Heart left ventricle (tissue), 16 donors: Measurements from ENCODE around the gene RTL5. TPM values are rescaled to one million over a fixed set of nuclear protein-coding genes. Genes with fewer than 3 reads are reported as not detected.
A peak's percentile ranks its signal among the peaks of the same experiment; 100 is the strongest.

Experiments
- ATAC-seq, 4 donors: fragments of 200-7000 bp; cut with Tn5 transposase; one replicate each; pipeline ENCODE4 v1.9.1; 2020 to 2022; ENCODE audit warnings: moderate library complexity in 4 of 4, mild to moderate bottlenecking in 3 of 4, moderate number of reproducible peaks in 1 of 4
- DNase-seq, 5 donors: peaks; one replicate each; pipeline ENCODE4 v3.0.0-alpha.2; 2020
- H3K27ac ChIP-seq, 12 donors: fragments of 200-600 bp; sonication (generic) in 4 of 12; one replicate each; pipeline versions ENCODE4 v1.5.0 to v1.8.0; 2016 to 2022; ENCODE audit warnings: mild to moderate bottlenecking in 2 of 12
- H3K27me3 ChIP-seq, 9 donors: fragments of 200-600 bp; sonication (generic) in 2 of 9; one replicate each; pipeline versions ENCODE4 v1.5.1 to v1.8.0; 2016 to 2022; ENCODE audit warnings: mild to moderate bottlenecking in 3 of 9
- H3K36me3 ChIP-seq, 9 donors: fragments of 200-600 bp; sonication (generic) in 2 of 9; one replicate each; pipeline versions ENCODE4 v1.5.0 to v1.8.0; 2018 to 2022; ENCODE audit warnings: mild to moderate bottlenecking in 2 of 9
- H3K4me1 ChIP-seq, 12 donors: fragments of 200-600 bp; sonication (generic) in 4 of 12; one replicate each; pipeline versions ENCODE4 v1.5.0 to v1.8.0; 2016 to 2022; ENCODE audit warnings: mild to moderate bottlenecking in 3 of 12
- H3K4me3 ChIP-seq, 12 donors: fragments of 200-600 bp; sonication (generic) in 4 of 12; one replicate each; pipeline versions ENCODE4 v1.5.0 to v1.8.0; 2017 to 2022; ENCODE audit warnings: mild to moderate bottlenecking in 9 of 12, moderate library complexity in 4 of 12
- H3K9me3 ChIP-seq, 12 donors: fragments of 200-600 bp; sonication (generic) in 4 of 12; one replicate each; pipeline versions ENCODE4 v1.5.0 to v1.8.0; 2016 to 2022; ENCODE audit warnings: mild to moderate bottlenecking in 1 of 12
- CTCF ChIP-seq, 12 donors: fragments of 200-600 bp; sonication (generic) in 4 of 12; IDR thresholded peaks; one replicate each; pipeline versions ENCODE4 v1.5.0 to v1.8.0; 2018 to 2022; ENCODE audit warnings: antibody characterized with exemption in 12 of 12, mild to moderate bottlenecking in 5 of 12
- POLR2A ChIP-seq, 2 donors: fragments of 450-650 bp; IDR thresholded peaks; one replicate each; pipeline ENCODE4 v1.6.1; 2017; ENCODE audit warnings: antibody characterized with exemption in 2 of 2, mild to moderate bottlenecking in 2 of 2, moderate library complexity in 2 of 2
- WGBS, 4 donors: extraction: QIAGEN DNeasy Blood & Tissue Kit in 2 of 4; methylation state at CpG; one replicate each; pipeline versions ENCODE4 v1.1.5 to v1.1.7; 2013 to 2018; 5-methylcytosine and 5-hydroxymethylcytosine counted together
- intact Hi-C, 10 donors: fragments of 100-400 bp; cut with DNase I; formaldehyde crosslinking; loops; one replicate each; pipeline versions ENCODE4 v1.11.1 to v1.14.2; 2022
- polyA plus RNA-seq, 2 donors: library from polyadenylated mRNA; stranded (reverse); fragments of 200-250 nt; gene quantifications; one replicate each; pipeline ENCODE4 v1.2.3, GENCODE V29; 2013
- total RNA-seq, 9 donors: library from RNA; depleted of rRNA in 2 of 9; stranded (reverse); fragments of >200 nt in 2 of 9; fragmentation: NEBNext Ultra II Directional in 3 of 9; extraction: Animal tissue kit (Norgen Biotek cat#: 25700) in 3 of 9; gene quantifications; one replicate each; pipeline versions ENCODE4 v1.1.0 to v1.2.4, GENCODE V29; 2016 to 2023
- donor health status: ischemic (EF 13 %, LVEDD 7.1; RV severe dilation, severe dysfunction).
- donor health status: healthy with polysubstance abuse.
- donor health status: DM: no; HTN: yes; CAD: no.
- donor health status: DM: no; HTN: no; CAD: no.
- donor health status: ischemic (EF 25% LVEDD 6.9; RV normal size, moderate dysfunction).
- donor health status: ischemic (EF 25% LVEDD 5.7; RV mildly dilated, moderate dysfunction).
- donor health status: healthy.
- donor health status: DM: yes; HTN: yes; CAD: no.
- donor health status: ischemic (EF 35%, LVEDD 5.7; RV mildly dilated, moderate dysfunction).
- donor health status: nonischemic (EF 11% LVEDD 7.7; RV severe dilation, severe dysfunction).
- donor health status: DM: yes; HTN: yes; CAD: no.
- donor health status: PGD.
- donor health status: ischemic (EF 29% LVEDD 5.4; RV normal size, mild dysfunction).
- donor health status: nonischemic (EF 23%, LVEDD 6.1; RV moderate dilation, normal function).

The RTL5 gene
- total and polyA plus RNA-seq, 11 donors, result 1.2 to 6.0 (median 2.5) TPM

GRCh38 chrX:72105436-72105835 is 26.3 kb downstream of the RTL5 start:
- no peaks in the 10 kb centered on the region for H3K9me3 ChIP-seq
- H3K27ac ChIP-seq, result peak overlapping the region in 1 of 12 donors; percentile 42
- no peak overlapping the region for H3K4me3 ChIP-seq
- H3K36me3 ChIP-seq, result no peaks in the 10 kb centered on the region
- peaks cover 0 to 18% (median 1%) of the 10 kb centered on the region in 12 donors for H3K4me1 ChIP-seq
- DNase-seq (no peak), ATAC-seq (no peak)
- peaks cover 0 to 33% (median 0%) of the 10 kb centered on the region in 9 donors for H3K27me3 ChIP-seq
- intact Hi-C loops, result no loop called here
- no peak for TF ChIP-seq POLR2A (IDR thresholded peaks at IDR 0.05)
- WGBS, 4 donors, result 80 to 87% (median 85%) methylated on average over 6 of the region's 6 CpGs

GRCh38 chrX:72102760-72103159 is 29.0 kb downstream of the RTL5 start:
- H3K4me1 ChIP-seq, result peaks cover 0 to 27% (median 1%) of the 10 kb centered on the region in 12 donors
- ATAC-seq (no peak), DNase-seq (no peak)
- no peak overlapping the region for H3K4me3 ChIP-seq
- no peaks in the 10 kb centered on the region for H3K9me3 ChIP-seq
- peaks cover 0 to 26% (median 0%) of the 10 kb centered on the region in 9 donors for H3K27me3 ChIP-seq
- WGBS, 4 donors, result 49 to 69% (median 61%) methylated on average over 4 of the region's 4 CpGs
- no peak overlapping the region for H3K27ac ChIP-seq
- H3K36me3 ChIP-seq, result no peaks in the 10 kb centered on the region
- no peak for TF ChIP-seq POLR2A (IDR thresholded peaks at IDR 0.05)
- no peak for TF ChIP-seq CTCF (IDR thresholded peaks at IDR 0.05)
- intact Hi-C loops, result no loop called here

GRCh38 chrX:72102126-72102525 is 29.6 kb downstream of the RTL5 start:
- Histone ChIP-seq H3K27me3 (peaks cover 0 to 26% (median 0%) of the 10 kb centered on the region in 9 donors), H3K27ac (peak overlapping the region in 1 of 12 donors; percentile 73), H3K4me3 (peak overlapping the region in 1 of 12 donors; percentile 48), H3K36me3 (no peaks in the 10 kb centered on the region), H3K4me1 (peaks cover 0 to 32% (median 1%) of the 10 kb centered on the region in 12 donors), H3K9me3 (no peaks in the 10 kb centered on the region)
- no peak for ATAC-seq
- intact Hi-C loops, result no loop called here
- 58 to 89% (median 79%) methylated on average over 2 of the region's 2 CpGs for WGBS, 4 donors
- TF ChIP-seq POLR2A (IDR thresholded peaks at IDR 0.05) (no peak), CTCF (IDR thresholded peaks at IDR 0.05) (no peak)
- no peak for DNase-seq

- WGBS, 4 donors, result 35 to 46% (median 42%) methylated on average over 4 of the region's 4 CpGs
- H3K36me3 ChIP-seq, result no peaks in the 10 kb centered on the region
- intact Hi-C loops, result no loop called here
- ATAC-seq, result no peak
- H3K27me3 ChIP-seq, result peaks cover 0 to 26% (median 0%) of the 10 kb centered on the region in 9 donors
- peaks cover 0 to 32% (median 1%) of the 10 kb centered on the region in 12 donors for H3K4me1 ChIP-seq
- peak overlapping the region in 1 of 12 donors; percentile 48 for H3K4me3 ChIP-seq
- peak overlapping the region in 1 of 12 donors; percentile 73 for H3K27ac ChIP-seq
- no peaks in the 10 kb centered on the region for H3K9me3 ChIP-seq
- TF ChIP-seq POLR2A (IDR thresholded peaks at IDR 0.05), result no peak
- no peak for TF ChIP-seq CTCF (IDR thresholded peaks at IDR 0.05)
- no peak for DNase-seq
Measured at GRCh38 chrX:72101597-72102037, 30.1 kb downstream of the RTL5 start.
